Activated naive CD4-positive, alpha-beta T cell treated with anti-CD3 and anti-CD28 coated beads for 36 hours (primary cell): ENCODE results near the gene N4BP2L1. TPM values are rescaled to one million over a fixed set of nuclear protein-coding genes. Genes with fewer than 3 reads are reported as not detected.

ENCODE experiments used
- CTCF ChIA-PET: fragments of 350-600 bp; sonication (Branson Sonifier 250); formaldehyde crosslinking; loops from one replicate; lab custom pipeline; 2021; ENCODE audit warnings: antibody characterized with exemption; lab: Charles Lee
- DNase-seq: peaks from one replicate; pipeline ENCODE4 v3.0.0-alpha.2; 2020
- H3K27ac Mint-ChIP-seq: one replicate; pipeline ENCODE4 v1.8.0; 2021; ENCODE audit warnings: mild to moderate bottlenecking, mixed read lengths
- H3K27me3 Mint-ChIP-seq: one replicate; pipeline ENCODE4 v1.8.0; 2021; ENCODE audit warnings: low read depth, mixed read lengths
- H3K36me3 Mint-ChIP-seq: one replicate; pipeline ENCODE4 v1.8.0; 2021; ENCODE audit warnings: low read depth, mixed read lengths
- H3K4me1 Mint-ChIP-seq: one replicate; pipeline ENCODE4 v1.8.0; 2021; ENCODE audit warnings: low read depth, mixed read lengths
- H3K4me3 Mint-ChIP-seq: one replicate; pipeline ENCODE4 v1.8.0; 2021; ENCODE audit warnings: mild to moderate bottlenecking, moderate library complexity, mixed read lengths
- H3K9me3 Mint-ChIP-seq: one replicate; pipeline ENCODE4 v1.8.0; 2021; ENCODE audit warnings: mixed read lengths
- intact Hi-C: fragments of 100-400 bp; cut with micrococcal nuclease; formaldehyde crosslinking; loops from one replicate; pipeline ENCODE4 v1.15.1; 2023
- total RNA-seq, 2 experiments: library from RNA; stranded (reverse); gene quantifications; one replicate each; pipeline ENCODE4 v1.2.3, GENCODE V29; 2021

N4BP2L1 gene
- total RNA-seq, 2 experiments from 2014 or later: 22.6 TPM

GRCh38 chr13:32414580-32414979, 13.3 kb downstream of the N4BP2L1 start:
- no peak for DNase-seq
- H3K27me3 Mint-ChIP-seq: no peaks in the 10 kb centered on the region
- peaks cover 19% of the 10 kb centered on the region for H3K36me3 Mint-ChIP-seq
- no peak overlapping the region for H3K27ac Mint-ChIP-seq
- peaks cover 14% of the 10 kb centered on the region for H3K4me1 Mint-ChIP-seq
- no peak overlapping the region for H3K4me3 Mint-ChIP-seq
- H3K9me3 Mint-ChIP-seq: peaks cover 14% of the 10 kb centered on the region
- intact Hi-C loops: no loop called here
- CTCF ChIA-PET: interaction anchor here (0.6 to 1.4 kb wide), 3 partner anchors 8 to 19 kb away, joined by 3 to 4 read pairs (median 3); no protein-coding TSS in a partner anchor

- peaks cover 10% of the 10 kb centered on the region for H3K36me3 Mint-ChIP-seq
- DNase-seq: no peak
- peaks cover 25% of the 10 kb centered on the region for H3K4me1 Mint-ChIP-seq
- H3K27ac Mint-ChIP-seq: no peak overlapping the region
- intact Hi-C loops: no loop called here
- CTCF ChIA-PET: no interaction called here
- peaks cover 5% of the 10 kb centered on the region for H3K9me3 Mint-ChIP-seq
- H3K4me3 Mint-ChIP-seq: no peak overlapping the region
- H3K27me3 Mint-ChIP-seq: no peaks in the 10 kb centered on the region
Measured at GRCh38 chr13:32413284-32413683, 14.6 kb downstream of the N4BP2L1 start.

- no peak for DNase-seq
- peaks cover 12% of the 10 kb centered on the region for H3K36me3 Mint-ChIP-seq
Measured at GRCh38 chr13:32409561-32410421, 18.1 kb downstream of the N4BP2L1 start.

GRCh38 chr13:32409001-32409313, 19.0 kb downstream of the N4BP2L1 start:
- CTCF ChIA-PET: interaction anchor here (0.6 to 1.7 kb wide), 4 partner anchors 15 to 94 kb away, joined by 3 to 8 read pairs (median 4); partner anchors contain the start of genes BRCA2, N4BP2L1 and ZAR1L
- Mint-ChIP-seq H3K27me3 (no peaks in the 10 kb centered on the region), H3K36me3 (peaks cover 12% of the 10 kb centered on the region), H3K4me3 (no peak overlapping the region), H3K27ac (no peak overlapping the region), H3K4me1 (peaks cover 27% of the 10 kb centered on the region), H3K9me3 (no peaks in the 10 kb centered on the region)
- DNase-seq: no peak
- intact Hi-C loops: no loop called here

More at GRCh38 chr13:32409561-32410421, 18.1 kb downstream of the N4BP2L1 start:
- H3K9me3 Mint-ChIP-seq: no peaks in the 10 kb centered on the region
- CTCF ChIA-PET: interaction anchor here (0.6 kb wide), 1 partner anchor 57 kb away, joined by 3 read pairs; no protein-coding TSS in a partner anchor
- no peak overlapping the region for H3K4me3 Mint-ChIP-seq
- intact Hi-C loops: no loop called here
- no peaks in the 10 kb centered on the region for H3K27me3 Mint-ChIP-seq
- peaks cover 27% of the 10 kb centered on the region for H3K4me1 Mint-ChIP-seq
- H3K27ac Mint-ChIP-seq: no peak overlapping the region

GRCh38 chr13:32408296-32409000, 19.5 kb downstream of the N4BP2L1 start:
- CTCF ChIA-PET: interaction anchor here (0.9 to 1.7 kb wide), 4 partner anchors 14 to 93 kb away, joined by 3 to 8 read pairs (median 6); partner anchors contain the start of genes BRCA2, N4BP2L1 and ZAR1L
- peak overlapping the region; percentile 50 for H3K4me3 Mint-ChIP-seq

GRCh38 chr13:32407854-32408253, 20.1 kb downstream of the N4BP2L1 start:
- Mint-ChIP-seq H3K4me3 (no peak overlapping the region), H3K27ac (no peak overlapping the region), H3K9me3 (no peaks in the 10 kb centered on the region), H3K27me3 (no peaks in the 10 kb centered on the region), H3K36me3 (peaks cover 16% of the 10 kb centered on the region), H3K4me1 (peaks cover 27% of the 10 kb centered on the region)
- intact Hi-C loops: no loop called here
- CTCF ChIA-PET: interaction anchor here (0.5 to 1.7 kb wide), 4 partner anchors 9 to 93 kb away, joined by 4 to 8 read pairs (median 6); partner anchors contain the start of genes BRCA2, N4BP2L1 and ZAR1L
- DNase-seq: peak; percentile 50

More at GRCh38 chr13:32408296-32409000, 19.5 kb downstream of the N4BP2L1 start:
- intact Hi-C loops: no loop called here
- Mint-ChIP-seq H3K36me3 (peaks cover 12% of the 10 kb centered on the region), H3K27me3 (no peaks in the 10 kb centered on the region), H3K9me3 (no peaks in the 10 kb centered on the region), H3K4me1 (peaks cover 27% of the 10 kb centered on the region), H3K27ac (peak overlapping the region; percentile 56)
- DNase-seq: no peak

GRCh38 chr13:32403108-32403507, 24.8 kb downstream of the N4BP2L1 start:
- Mint-ChIP-seq H3K36me3 (peaks cover 23% of the 10 kb centered on the region), H3K27ac (no peak overlapping the region), H3K9me3 (no peaks in the 10 kb centered on the region), H3K27me3 (no peaks in the 10 kb centered on the region), H3K4me1 (peaks cover 7% of the 10 kb centered on the region), H3K4me3 (no peak overlapping the region)
- CTCF ChIA-PET: interaction anchor here (0.6 kb wide), 1 partner anchor 13 kb away, joined by 3 read pairs; no protein-coding TSS in a partner anchor
- DNase-seq: no peak
- intact Hi-C loops: no loop called here

GRCh38 chr13:32391101-32391619, 36.8 kb downstream of the N4BP2L1 start:
- DNase-seq: no peak
- H3K4me3 Mint-ChIP-seq: no peak overlapping the region
- no peaks in the 10 kb centered on the region for H3K27me3 Mint-ChIP-seq
- H3K9me3 Mint-ChIP-seq: no peaks in the 10 kb centered on the region
- H3K4me1 Mint-ChIP-seq: peaks cover 3% of the 10 kb centered on the region
- intact Hi-C loops: no loop called here
- CTCF ChIA-PET: no interaction called here
- H3K27ac Mint-ChIP-seq: no peak overlapping the region
- H3K36me3 Mint-ChIP-seq: peaks cover 15% of the 10 kb centered on the region

GRCh38 chr13:32390484-32390883, 37.4 kb downstream of the N4BP2L1 start:
- no peaks in the 10 kb centered on the region for H3K9me3 Mint-ChIP-seq
- H3K4me1 Mint-ChIP-seq: peaks cover 3% of the 10 kb centered on the region
- no peak for DNase-seq
- H3K27me3 Mint-ChIP-seq: no peaks in the 10 kb centered on the region
- peaks cover 14% of the 10 kb centered on the region for H3K36me3 Mint-ChIP-seq
- H3K27ac Mint-ChIP-seq: no peak overlapping the region
- CTCF ChIA-PET: interaction anchor here (0.6 kb wide), 1 partner anchor 13 kb away, joined by 3 read pairs; no protein-coding TSS in a partner anchor
- no peak overlapping the region for H3K4me3 Mint-ChIP-seq
- intact Hi-C loops: no loop called here

- no peak for DNase-seq
- Mint-ChIP-seq H3K27me3 (no peaks in the 10 kb centered on the region), H3K9me3 (no peaks in the 10 kb centered on the region), H3K36me3 (peaks cover 14% of the 10 kb centered on the region), H3K4me3 (no peak overlapping the region), H3K4me1 (peaks cover 3% of the 10 kb centered on the region), H3K27ac (no peak overlapping the region)
- CTCF ChIA-PET: interaction anchor here (0.6 kb wide), 1 partner anchor 13 kb away, joined by 3 read pairs; no protein-coding TSS in a partner anchor
- intact Hi-C loops: no loop called here
Measured at GRCh38 chr13:32390048-32390447, 37.9 kb downstream of the N4BP2L1 start.

GRCh38 chr13:32385410-32385809, 42.5 kb downstream of the N4BP2L1 start:
- peaks cover 10% of the 10 kb centered on the region for H3K36me3 Mint-ChIP-seq
- no peaks in the 10 kb centered on the region for H3K27me3 Mint-ChIP-seq
- H3K27ac Mint-ChIP-seq: no peak overlapping the region
- intact Hi-C loops: no loop called here
- no peaks in the 10 kb centered on the region for H3K9me3 Mint-ChIP-seq
- no peak for DNase-seq
- H3K4me1 Mint-ChIP-seq: no peaks in the 10 kb centered on the region
- no peak overlapping the region for H3K4me3 Mint-ChIP-seq
- CTCF ChIA-PET: interaction anchor here (0.6 kb wide), 1 partner anchor 9 kb away, joined by 3 read pairs; no protein-coding TSS in a partner anchor

- intact Hi-C loops: no loop called here
- no peak for DNase-seq
Measured at GRCh38 chr13:32384702-32385101, 43.2 kb downstream of the N4BP2L1 start.

More at GRCh38 chr13:32384702-32385101, 43.2 kb downstream of the N4BP2L1 start:
- Mint-ChIP-seq H3K4me3 (no peak overlapping the region), H3K27me3 (no peaks in the 10 kb centered on the region), H3K36me3 (peaks cover 12% of the 10 kb centered on the region), H3K27ac (no peak overlapping the region), H3K9me3 (no peaks in the 10 kb centered on the region), H3K4me1 (no peaks in the 10 kb centered on the region)
- CTCF ChIA-PET: interaction anchor here (0.5 kb wide), 1 partner anchor 284 kb away, joined by 3 read pairs; no protein-coding TSS in a partner anchor
